WTC11 (cell line): ENCODE results near the gene ZNF503.

Experiments
- CREB1 ChIP-seq: sonication (generic); formaldehyde crosslinking; IDR thresholded peaks from 2 replicates; pipeline ENCODE4 v1.8.0; 2023; ENCODE audit warnings: mild to moderate bottlenecking, missing genetic modification reagents
- CREM ChIP-seq: sonication (generic); formaldehyde crosslinking; IDR thresholded peaks from 2 replicates; pipeline ENCODE4 v1.8.1; 2022; ENCODE audit warnings: mild to moderate bottlenecking, missing genetic modification reagents, moderate library complexity
- CTCF ChIP-seq: fragments of 200-600 bp; IDR thresholded peaks from 2 replicates; pipeline ENCODE4 v1.8.0; 2022; ENCODE audit warnings: antibody characterized with exemption
- ETV6 ChIP-seq: sonication (generic); formaldehyde crosslinking; IDR thresholded peaks from 2 replicates; pipeline ENCODE4 v1.8.1; 2022; ENCODE audit warnings: mild to moderate bottlenecking, missing genetic modification reagents
- FOXP1 ChIP-seq: sonication (generic); formaldehyde crosslinking; IDR thresholded peaks from 2 replicates; pipeline ENCODE4 v1.8.0; 2022; ENCODE audit warnings: missing genetic modification reagents, mild to moderate bottlenecking, moderate library complexity, borderline replicate concordance
- NFE2L1 ChIP-seq: sonication (generic); formaldehyde crosslinking; IDR thresholded peaks from 2 replicates; pipeline ENCODE4 v1.8.1; 2023; ENCODE audit warnings: missing genetic modification reagents
- NR1H2 ChIP-seq: sonication (generic); formaldehyde crosslinking; IDR thresholded peaks from 2 replicates; pipeline ENCODE4 v1.9.0; 2021; ENCODE audit warnings: mild to moderate bottlenecking, moderate library complexity, missing genetic modification reagents
- NR2C2 ChIP-seq: sonication (generic); formaldehyde crosslinking; IDR thresholded peaks from 2 replicates; pipeline ENCODE4 v1.8.0; 2022; ENCODE audit warnings: mild to moderate bottlenecking, missing genetic modification reagents
- USF1 ChIP-seq: sonication (generic); formaldehyde crosslinking; IDR thresholded peaks from 2 replicates; pipeline ENCODE4 v1.8.0; 2022; ENCODE audit warnings: mild to moderate bottlenecking, missing genetic modification reagents
- ZNF121 ChIP-seq: sonication (generic); formaldehyde crosslinking; IDR thresholded peaks from 2 replicates; pipeline ENCODE4 v1.8.0; 2023; ENCODE audit warnings: missing genetic modification reagents

GRCh38 chr10:75426880-75427279 lies 25.3 kb upstream of the ZNF503 start:
- TF ChIP-seq CTCF = no peak
- no peak for TF ChIP-seq ETV6
- TF ChIP-seq CREB1 (CRISPR knock-in tag) = no peak
- TF ChIP-seq ZNF121 = no peak
- no peak for TF ChIP-seq USF1 (CRISPR knock-in tag)
- no peak for TF ChIP-seq FOXP1 (CRISPR knock-in tag)
- TF ChIP-seq CREM (CRISPR knock-in tag) = no peak
- no peak for TF ChIP-seq NFE2L1 (CRISPR knock-in tag)
- no peak for TF ChIP-seq NR1H2 (CRISPR knock-in tag)
- no peak for TF ChIP-seq NR2C2 (CRISPR knock-in tag)
